HG03045 (cell line): ENCODE data around the gene PMCH.
"Not testable (repeated sequence)": the region's sequence is repeated elsewhere in the genome, so short reads cannot be mapped to it uniquely, and the experiment has no call there.

Experiments used
- ATAC-seq: cut with Tn5 transposase; IDR thresholded peaks from one replicate; pipeline ENCODE4 v1.9.1; 2021; ENCODE audit warnings: mild to moderate bottlenecking, moderate library complexity; ENCODE audit not compliant: unreplicated experiment

The PMCH gene

GRCh38 chr12:102197789-102198188 is at the start of gene PMCH:
Gene PMCH, minus strand, starts transcription at chr12:102197833. Its CDS starts 63 bp downstream, at chr12:102197770.
- no peak for ATAC-seq

GRCh38 chr12:102240859-102241258 is 43.2 kb upstream of the PMCH start:
- not testable (repeated sequence) for ATAC-seq

- no peak for ATAC-seq
These were observed 37.0 kb upstream of the PMCH start for GRCh38 chr12:102234599-102234998.

- no peak for ATAC-seq
These were observed 34.8 kb upstream of the PMCH start for GRCh38 chr12:102232446-102232845.

GRCh38 chr12:102232036-102232435 is 34.4 kb upstream of the PMCH start:
- no peak for ATAC-seq

- ATAC-seq, result no peak
These were observed 30.3 kb upstream of the PMCH start for GRCh38 chr12:102227954-102228353.

GRCh38 chr12:102220736-102221135 is 23.1 kb upstream of the PMCH start:
- ATAC-seq, result no peak

- no peak for ATAC-seq
These were observed 18.5 kb upstream of the PMCH start for GRCh38 chr12:102215992-102216691.

GRCh38 chr12:102204025-102204424 is 6.4 kb upstream of the PMCH start:
- no peak for ATAC-seq

GRCh38 chr12:102202556-102202955 is 4.9 kb upstream of the PMCH start:
- ATAC-seq, result no peak

- no peak for ATAC-seq
These were observed 3.9 kb upstream of the PMCH start for GRCh38 chr12:102201436-102202061.

GRCh38 chr12:102195826-102196225 is 1.8 kb downstream of the PMCH start:
- ATAC-seq, result no peak

- no peak for ATAC-seq
These were observed 15.0 kb downstream of the PMCH start for GRCh38 chr12:102182635-102183034.

- ATAC-seq, result no peak
These were observed 22.9 kb downstream of the PMCH start for GRCh38 chr12:102174761-102175160.

GRCh38 chr12:102174117-102174516 is 23.5 kb downstream of the PMCH start:
- ATAC-seq, result no peak

GRCh38 chr12:102172436-102172835 is 25.2 kb downstream of the PMCH start:
- no peak for ATAC-seq

GRCh38 chr12:102171951-102172350 is 25.7 kb downstream of the PMCH start:
- no peak for ATAC-seq

GRCh38 chr12:102169922-102170621 is 27.6 kb downstream of the PMCH start:
- no peak for ATAC-seq

- peak; percentile 64 for ATAC-seq
These were observed 29.6 kb downstream of the PMCH start for GRCh38 chr12:102167821-102168604.

GRCh38 chr12:102163383-102163782 is 34.2 kb downstream of the PMCH start:
- ATAC-seq, result no peak

GRCh38 chr12:102155206-102155605 is 42.4 kb downstream of the PMCH start:
- not testable (repeated sequence) for ATAC-seq
